Suprapubic skin (tissue), 3 donors: ENCODE results near the gene PRDM1.

ENCODE experiments used
- POLR2A ChIP-seq, 2 donors: fragments of 450-650 bp; IDR thresholded peaks; one replicate each; pipeline ENCODE4 v1.6.1; 2017; ENCODE audit warnings: antibody characterized with exemption in 2 of 2, mild to moderate bottlenecking in 2 of 2, moderate library complexity in 2 of 2
- TF ChIP-seq, protein P1 (sequence below), 2 donors: fragments of 200-600 bp in 1 of 2; fragments of 450-650 bp in 1 of 2; sonication (generic) in 1 of 2; IDR thresholded peaks; one replicate each; pipeline ENCODE4 v1.5.1; 2016 to 2019; ENCODE audit warnings: antibody characterized with exemption in 2 of 2, mild to moderate bottlenecking in 1 of 2, moderate library complexity in 1 of 2

DNA sequence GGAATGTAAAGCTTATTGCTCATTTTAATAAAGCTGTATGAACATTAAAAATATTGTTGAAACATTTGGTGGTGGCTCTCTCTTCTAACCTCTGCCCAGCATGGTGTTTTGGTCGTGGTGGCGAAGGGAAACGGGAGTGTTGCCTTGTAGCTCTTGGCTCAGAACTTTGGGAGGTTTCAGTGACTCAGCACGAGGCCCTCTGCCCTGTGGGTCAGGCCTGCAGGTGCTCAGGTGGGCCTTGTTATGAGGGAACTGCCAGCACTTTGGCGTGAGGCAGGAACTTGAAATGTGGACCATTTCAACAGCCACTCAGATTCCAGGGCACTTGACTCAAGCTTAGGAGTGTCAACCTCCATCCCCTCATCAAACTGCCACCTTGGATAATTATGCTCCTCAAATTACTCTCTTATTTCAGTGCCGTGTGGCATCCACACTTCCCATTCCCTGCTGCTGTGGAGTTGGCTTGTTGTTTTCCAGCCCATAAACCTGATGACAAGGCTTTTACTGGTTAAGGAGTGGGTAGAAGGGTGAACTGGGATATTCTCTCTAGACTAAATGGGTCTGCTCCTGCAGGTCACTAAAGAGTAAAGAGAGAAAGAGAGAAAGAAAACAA, 36.3 kb downstream of the PRDM1 start:
- TF ChIP-seq, protein P1, sequence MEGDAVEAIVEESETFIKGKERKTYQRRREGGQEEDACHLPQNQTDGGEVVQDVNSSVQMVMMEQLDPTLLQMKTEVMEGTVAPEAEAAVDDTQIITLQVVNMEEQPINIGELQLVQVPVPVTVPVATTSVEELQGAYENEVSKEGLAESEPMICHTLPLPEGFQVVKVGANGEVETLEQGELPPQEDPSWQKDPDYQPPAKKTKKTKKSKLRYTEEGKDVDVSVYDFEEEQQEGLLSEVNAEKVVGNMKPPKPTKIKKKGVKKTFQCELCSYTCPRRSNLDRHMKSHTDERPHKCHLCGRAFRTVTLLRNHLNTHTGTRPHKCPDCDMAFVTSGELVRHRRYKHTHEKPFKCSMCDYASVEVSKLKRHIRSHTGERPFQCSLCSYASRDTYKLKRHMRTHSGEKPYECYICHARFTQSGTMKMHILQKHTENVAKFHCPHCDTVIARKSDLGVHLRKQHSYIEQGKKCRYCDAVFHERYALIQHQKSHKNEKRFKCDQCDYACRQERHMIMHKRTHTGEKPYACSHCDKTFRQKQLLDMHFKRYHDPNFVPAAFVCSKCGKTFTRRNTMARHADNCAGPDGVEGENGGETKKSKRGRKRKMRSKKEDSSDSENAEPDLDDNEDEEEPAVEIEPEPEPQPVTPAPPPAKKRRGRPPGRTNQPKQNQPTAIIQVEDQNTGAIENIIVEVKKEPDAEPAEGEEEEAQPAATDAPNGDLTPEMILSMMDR (IDR thresholded peaks at IDR 0.05) = no peak
- TF ChIP-seq POLR2A (IDR thresholded peaks at IDR 0.05) = no peak
